ENCODE measurements around the gene SRBD1.

SRBD1 gene

DNA sequence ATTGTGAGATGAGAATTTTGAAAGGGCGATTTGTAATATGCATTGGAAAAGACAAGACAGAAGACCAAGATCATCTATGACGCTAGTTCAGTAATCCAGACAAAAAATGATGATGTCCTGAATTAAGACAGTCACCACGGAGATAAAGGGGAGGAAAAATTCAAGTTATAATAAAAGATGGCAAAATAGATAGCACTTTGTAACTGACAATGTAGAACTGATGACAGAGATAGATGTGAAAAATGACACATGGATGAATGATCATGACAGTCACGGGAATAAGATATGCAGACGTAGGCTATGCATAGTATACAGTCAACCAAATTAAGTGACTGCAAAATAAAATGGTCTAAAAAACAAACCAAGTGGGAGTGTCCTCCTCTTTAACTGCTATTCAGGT is 59.2 kb downstream of the SRBD1 start:
- no peak for DNase-seq (ENCODE audit: low spot score)

DNA sequence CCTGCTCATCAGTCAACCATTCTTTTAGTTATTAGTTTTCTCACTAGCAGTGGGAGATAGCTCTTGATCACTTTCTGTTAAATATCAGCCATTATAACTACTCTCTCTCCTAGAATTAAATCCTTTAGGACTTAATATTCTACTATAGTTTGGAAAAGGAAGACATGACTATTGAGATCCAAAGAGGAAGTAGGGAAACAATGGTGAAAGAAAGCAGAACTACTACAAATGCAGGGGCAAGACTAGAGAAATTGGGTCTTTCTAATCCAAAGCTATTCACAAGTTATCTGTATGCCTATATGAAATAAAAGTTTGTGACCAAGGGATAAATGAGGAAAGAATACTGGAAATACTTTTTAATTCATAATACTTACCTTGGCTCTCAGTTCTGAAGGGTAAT is 65.1 kb downstream of the SRBD1 start:
- DNase-seq (ENCODE audit: low spot score) = no peak

DNA sequence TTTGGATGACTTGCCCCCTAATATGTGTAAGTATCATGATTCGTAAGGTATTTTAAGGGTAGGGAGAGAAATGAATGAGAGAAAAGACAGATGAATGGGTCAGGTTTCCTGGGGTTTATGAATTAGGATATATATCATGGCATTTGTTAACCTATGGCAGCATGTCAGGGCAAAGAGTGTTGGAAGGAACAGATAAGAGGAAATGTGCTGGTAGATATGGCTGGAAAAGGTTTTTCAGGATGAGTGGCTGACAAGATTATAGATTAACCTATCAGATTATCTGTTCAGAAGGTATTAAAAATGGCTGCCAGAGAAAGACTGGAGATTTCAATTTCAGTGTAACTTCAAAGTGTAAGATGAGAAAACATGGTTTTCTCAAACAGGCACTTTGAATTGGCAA is 67.8 kb downstream of the SRBD1 start:
- no peak for DNase-seq (ENCODE audit: low spot score)

DNA sequence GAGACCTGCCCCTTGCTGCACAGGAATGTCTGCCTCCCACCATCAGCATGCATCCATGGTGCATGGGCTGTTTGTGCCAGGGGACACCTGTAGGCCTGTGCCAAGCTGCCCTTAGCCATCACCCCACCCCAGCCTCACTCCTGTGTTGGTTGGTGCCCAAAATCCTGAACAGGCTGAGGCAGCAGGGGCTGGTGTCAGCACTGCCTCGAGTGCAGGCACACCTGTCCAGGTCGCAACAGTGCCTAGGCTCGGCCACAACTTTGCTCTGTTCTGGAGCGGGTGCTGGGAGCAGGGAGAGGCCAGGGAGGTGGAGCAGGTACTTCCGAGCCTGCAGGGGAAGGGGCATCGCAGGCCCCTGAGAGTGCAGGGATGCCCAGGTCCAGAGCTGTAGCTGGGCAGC is 69.1 kb downstream of the SRBD1 start:
- no peak for DNase-seq (ENCODE audit: low spot score)

DNA sequence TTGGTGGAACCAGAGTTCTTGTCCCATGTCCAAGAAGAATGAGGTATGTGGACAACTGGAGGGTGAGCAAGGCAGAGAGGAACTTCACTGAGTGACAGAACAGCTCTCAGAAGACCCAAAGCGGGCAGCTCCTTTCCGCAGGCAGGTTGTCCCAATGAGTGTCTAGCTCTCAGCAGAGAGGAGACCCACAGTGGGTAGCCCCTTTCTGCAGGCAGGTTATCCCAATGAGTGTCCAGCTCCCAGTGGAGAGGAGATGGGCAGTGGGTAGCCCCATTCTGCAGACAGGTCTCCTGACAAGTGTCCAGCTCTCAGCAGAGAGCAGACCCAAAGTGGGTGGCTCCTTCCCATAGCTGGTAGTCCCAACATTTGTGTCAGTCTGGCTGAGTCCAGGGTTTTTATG is 69.6 kb downstream of the SRBD1 start:
- DNase-seq (ENCODE audit: low spot score) = no peak

DNA sequence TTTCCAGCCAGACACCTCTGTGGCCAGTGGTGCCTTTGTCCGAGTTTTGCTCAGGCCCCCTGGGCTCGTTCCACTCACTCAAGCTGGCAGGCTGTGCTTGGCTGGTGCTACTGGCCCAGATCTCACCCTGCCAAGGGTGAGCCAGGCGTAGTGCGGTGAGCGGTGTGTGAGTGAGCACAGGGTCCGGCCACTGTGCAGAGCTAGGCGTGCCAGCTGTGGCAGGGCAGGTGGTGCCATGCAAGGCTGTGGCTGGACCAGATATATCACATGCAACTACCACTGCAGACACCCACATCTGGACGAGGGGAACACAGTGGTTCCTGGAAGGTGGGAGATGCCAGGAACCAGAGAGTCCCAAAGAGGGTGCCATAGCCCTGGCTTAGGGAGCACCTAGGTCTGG is 70.1 kb downstream of the SRBD1 start:
- DNase-seq (ENCODE audit: low spot score) = no peak

DNA sequence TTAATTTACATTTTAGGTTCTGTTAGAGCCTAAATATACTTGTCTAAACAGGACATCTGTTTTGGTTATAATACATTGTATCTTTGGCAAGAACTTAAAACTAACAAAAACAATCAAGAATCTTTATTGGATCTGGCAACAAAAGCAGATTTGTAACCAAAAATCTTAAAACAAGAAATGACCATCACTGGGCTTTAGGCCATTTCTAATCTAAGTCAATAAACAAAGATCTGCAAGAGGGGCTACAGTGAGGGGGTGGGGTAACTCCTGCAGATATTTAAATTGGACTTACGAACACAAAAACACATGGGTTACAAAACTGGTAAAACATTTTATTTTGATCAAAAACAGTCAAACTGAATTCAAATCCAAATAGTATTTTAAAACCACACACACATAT is 77.3 kb downstream of the SRBD1 start:
- no peak for DNase-seq (ENCODE audit: low spot score)

DNA sequence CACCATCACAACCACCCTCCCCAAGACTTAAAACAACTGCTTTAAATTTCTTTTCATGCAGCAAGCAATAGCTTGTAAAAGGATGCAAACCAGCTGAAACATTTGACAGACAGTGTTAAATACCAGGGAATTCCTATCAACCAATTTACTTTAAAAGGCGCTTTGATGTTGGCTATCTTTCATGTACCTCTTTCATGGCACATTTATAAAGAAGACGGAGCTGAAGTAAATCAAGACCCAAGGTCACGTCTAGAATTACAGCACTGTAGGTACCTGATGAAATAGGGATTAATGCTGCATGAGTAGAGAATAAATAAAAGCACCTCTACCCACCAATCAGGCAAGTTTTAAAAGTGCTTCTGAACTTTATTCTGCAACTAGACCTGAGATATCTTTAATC is 78.9 kb downstream of the SRBD1 start:
- DNase-seq (ENCODE audit: low spot score) = no peak

DNA sequence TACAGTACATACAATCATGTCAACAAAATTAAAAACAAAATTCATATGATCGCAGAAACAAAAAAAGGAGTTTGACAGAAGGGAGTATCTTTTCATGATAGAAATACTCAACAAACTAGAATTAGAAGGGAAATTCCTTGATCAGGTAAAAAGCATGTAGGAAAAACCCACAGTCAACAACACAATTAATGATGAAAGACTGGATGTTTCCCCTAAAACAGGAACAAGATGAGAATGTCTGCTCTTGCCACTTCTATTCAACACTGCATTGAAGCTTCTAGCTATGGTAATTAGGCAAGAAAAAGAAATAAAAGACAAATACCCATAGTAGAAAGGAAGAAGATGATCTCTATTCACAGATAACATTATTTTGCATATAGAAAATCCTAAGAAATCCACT is 87.1 kb downstream of the SRBD1 start:
- no peak for DNase-seq (ENCODE audit: low spot score)

DNA sequence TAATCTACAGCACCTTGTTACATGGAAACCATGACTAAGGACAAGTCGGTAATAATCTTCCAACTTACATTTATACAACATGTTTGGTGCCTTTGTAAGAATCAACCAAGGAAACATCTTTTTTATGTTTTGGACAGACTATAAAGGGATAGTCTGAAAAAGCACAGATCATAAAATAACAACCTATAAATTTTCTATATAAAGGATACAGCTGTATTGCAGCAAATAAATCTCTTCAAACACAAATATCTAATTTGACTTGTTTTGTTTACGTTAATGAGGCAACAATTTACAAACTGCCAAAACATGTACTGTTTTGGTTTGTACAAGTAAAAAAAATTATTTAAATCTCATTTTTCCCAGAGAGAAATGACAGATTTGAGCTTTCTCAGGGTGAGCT is 92.5 kb downstream of the SRBD1 start:
- no peak for DNase-seq (ENCODE audit: low spot score)

DNA sequence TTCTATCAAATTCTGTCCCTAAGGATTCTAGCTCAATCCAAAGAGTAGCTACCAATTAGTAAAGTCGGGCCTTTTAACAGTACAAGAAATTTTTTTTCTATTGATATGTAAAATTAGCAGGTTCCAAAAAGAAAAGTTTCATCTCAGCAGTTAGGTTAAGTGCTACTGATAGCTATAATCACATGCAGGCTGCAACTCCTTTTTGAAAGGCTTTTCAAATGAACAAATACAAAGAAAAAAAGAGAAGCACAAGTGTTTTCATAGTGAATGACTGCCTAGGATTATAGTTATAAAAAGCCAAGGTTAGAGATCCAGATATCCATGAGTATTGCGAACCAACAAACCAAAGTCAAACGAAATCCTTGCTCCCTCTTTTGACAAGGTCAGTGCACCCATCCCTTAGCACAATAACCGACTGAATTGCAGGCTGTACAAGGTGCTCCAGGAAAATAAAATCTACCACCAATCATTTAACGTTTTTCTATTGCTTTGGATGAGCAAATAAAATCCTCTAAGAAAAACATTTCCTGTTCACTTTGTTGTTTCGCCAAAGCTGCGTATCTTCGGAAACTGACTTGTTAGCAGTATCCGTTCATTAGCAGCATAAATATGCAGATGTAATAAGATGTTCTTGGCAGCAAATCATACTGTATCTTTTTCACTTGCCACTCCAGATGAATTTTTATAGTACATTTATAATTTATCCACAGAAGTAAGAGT is 100.2 kb downstream of the SRBD1 start:
- no peak for DNase-seq (ENCODE audit: low spot score)

DNA sequence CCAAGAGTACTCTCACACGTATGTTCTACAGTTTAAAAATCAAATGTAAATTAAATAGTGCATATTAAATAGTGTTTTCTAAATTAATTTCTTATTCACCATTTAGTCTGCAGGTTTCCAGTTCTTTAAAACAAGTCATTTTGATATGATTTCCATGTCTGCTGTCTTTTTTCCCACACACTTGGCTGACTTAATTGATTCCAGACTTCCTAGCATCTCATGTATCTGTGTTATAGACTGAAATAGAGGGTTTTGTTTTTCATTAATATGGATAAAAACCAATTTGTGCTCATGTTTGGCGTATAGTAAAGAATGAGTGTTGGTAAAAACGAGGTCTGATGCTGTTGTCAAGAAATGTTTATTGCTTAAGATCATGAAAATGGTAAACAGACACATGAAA is 104.3 kb downstream of the SRBD1 start:
- DNase-seq (ENCODE audit: low spot score) = no peak

DNA sequence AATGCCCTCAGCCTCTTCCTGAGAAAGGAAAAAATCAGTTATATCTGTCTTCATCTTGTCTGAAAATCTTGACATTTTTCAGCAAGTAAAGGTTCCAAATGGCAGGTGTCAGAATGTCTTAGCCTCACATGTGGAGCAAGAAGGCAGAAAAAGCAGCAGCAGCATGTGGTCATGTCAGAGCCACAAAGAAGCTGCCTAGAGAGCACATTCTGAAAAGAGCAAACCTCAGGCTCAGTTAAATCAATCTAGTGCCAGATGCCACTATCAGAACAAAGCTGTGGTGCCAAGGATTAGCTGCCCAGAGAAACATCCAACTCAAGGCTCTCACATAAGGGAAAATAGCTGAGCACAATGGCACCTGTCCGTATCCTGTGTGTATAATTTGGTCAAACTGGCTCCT is 105.9 kb downstream of the SRBD1 start:
- DNase-seq (ENCODE audit: low spot score) = no peak

DNA sequence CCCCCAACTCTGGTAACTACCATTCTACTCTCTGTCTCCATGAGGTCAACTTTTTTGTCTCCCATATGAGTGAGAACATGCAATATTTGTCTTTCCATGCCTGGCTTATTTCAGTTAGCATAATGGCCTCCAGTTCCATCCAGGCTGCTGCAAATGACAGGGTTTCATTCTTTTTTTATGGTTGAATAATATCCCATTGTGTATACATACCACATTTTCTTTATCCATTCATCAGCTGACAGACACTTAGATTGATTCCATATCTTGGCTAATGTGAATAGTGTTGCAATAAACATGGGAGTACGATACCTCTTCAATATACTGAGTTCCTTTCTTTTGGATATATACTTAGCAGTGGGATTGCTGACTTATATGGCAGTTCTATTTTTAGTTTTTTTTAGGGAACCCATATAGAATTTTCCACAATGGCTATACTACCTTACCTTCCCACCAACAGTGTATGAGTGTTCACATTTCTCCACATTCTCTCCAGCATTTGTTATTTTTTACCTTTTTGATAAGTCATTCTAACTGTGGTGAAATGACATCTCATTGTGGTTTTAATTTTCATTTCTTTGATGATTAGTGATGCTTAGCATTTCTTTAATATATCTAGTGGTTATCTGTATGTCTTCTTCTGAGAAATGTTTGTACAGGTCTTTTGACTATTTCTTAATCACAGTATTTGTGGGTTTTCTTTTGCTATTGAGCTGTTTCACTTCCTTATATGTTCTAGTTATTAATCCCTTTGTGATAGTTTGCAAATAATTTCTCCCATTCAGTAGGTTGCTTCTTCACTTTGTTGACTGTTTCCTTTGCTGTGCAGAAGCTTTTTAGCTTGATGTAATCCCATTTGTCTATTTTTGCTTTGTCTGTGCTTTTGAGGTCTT is 112.2 kb downstream of the SRBD1 start:
- DNase-seq (ENCODE audit: low spot score) = no peak

DNA sequence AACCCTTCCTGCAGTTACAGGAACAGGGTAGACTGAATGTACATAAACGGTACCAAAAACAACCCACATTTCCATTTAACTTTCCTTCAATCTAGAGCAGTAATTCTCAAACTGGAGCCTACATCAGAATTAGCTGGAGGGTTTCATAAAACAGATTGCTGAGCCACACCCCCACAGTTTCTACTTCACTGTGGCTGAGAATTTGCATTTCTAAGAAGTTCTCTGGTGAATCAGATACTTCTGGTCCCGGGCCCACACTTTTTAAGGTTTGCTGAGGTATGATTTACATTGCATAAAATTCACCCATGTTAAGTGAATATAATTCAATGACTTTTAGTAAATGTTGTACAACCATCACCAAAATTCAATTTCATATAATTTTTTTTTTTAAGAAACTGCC is 113.7 kb downstream of the SRBD1 start:
- peak; percentile 65 for DNase-seq (ENCODE audit: low spot score)

DNA sequence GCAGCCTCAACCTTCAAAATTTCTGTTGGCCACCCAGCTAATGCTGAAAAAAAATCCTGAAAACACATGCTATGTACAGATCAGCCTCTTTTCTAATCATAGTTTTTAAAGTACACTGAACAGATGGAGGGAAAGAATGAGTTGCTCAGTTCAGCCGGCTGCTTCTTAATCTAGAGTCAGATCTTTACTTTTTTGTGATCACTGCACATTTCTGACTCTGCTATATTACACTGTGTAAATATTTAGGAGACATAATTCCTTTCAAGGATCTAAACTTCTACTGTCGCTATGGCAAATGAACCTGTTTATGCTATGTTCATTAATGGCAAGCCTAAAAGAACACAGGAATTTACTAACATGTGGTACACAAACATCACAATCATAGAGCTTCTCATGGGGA is 114.2 kb downstream of the SRBD1 start:
- no peak for DNase-seq (ENCODE audit: low spot score)

DNA sequence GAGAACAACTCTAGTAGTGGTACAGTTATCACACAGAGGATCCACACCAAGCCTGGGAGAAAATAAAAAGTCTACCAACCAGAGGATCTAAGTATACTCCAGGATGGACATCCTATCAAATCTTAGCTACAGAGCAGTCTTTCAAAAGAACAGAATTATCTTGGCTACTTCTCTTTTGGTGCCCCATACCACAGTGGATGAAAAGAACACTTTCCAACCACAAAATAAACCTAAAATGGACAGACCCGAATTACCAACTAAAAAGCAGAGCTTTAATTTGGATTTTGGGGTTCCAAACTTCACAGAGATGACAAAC is 116.1 kb downstream of the SRBD1 start:
- no peak for DNase-seq (ENCODE audit: low spot score)

DNA sequence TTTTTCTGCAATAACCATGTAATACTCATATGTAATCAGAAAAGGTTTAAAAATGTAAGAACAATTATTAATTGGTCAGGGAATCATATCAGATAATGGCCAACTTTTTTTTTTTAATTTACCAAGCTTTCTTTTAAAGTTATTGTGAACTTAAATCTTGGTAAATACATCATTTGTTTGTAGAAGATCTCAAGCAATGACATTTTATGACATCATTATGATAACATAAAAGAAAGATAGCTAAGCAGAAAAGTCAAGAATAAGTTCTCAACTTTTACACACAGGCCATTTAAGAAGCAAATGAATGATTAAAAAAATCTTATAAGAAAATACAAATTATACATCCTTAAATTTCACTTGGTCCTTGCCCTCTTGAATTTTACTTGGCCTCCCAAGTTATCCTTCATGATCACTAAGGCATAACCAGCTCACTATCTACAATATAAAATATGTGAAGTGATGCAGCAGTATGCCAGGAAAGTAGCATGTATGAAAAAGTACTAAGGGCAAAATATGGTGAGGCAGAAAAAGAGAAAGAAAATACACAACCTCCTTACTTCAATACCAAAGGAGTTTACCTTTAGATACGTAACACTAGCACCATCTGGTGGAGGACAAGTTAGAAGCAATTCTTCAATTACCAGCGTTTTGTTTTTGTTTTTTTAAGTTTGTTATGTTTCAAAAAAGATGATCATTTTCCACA is 116.6 kb downstream of the SRBD1 start:
- DNase-seq (ENCODE audit: low spot score) = peak; percentile 29

DNA sequence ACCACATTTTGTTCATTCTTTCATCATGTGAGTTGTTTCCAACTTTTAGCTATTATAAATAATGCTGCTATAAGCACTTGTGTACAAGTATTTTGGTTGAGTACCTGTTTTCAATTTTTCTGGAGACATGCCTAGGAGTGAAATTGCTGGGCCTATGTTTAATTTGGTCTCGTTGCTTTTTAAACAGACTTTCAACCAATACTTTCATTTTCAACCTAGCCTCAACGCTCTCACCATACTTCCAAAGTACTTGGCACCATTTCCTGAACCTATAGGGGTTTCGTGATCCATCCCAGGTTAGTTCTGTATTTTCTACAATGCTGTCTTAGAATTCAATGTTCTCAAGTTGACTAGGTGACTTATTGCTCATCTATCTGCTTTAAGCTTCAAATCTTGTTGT is 126.1 kb downstream of the SRBD1 start:
- DNase-seq (ENCODE audit: low spot score) = no peak

DNA sequence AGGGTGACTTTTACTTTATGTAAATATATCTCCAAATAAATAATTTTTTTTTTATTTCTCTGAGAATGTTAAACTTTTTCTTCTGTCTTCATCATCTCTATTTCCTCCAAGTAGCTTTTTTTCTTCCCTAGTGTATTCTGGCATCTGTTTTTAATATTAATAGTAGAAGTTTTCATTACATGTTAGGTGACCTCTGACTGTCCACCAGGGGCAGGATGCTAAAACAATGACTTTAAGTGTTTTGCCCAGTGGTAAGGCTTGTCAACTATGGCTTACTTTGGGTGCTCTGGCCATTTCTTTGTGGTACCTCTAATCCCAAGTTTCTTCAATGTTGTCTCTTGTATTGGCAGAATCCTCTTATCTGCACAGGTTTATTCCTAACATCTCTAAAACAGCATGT is 127.1 kb downstream of the SRBD1 start:
- DNase-seq (ENCODE audit: low spot score) = no peak

DNA sequence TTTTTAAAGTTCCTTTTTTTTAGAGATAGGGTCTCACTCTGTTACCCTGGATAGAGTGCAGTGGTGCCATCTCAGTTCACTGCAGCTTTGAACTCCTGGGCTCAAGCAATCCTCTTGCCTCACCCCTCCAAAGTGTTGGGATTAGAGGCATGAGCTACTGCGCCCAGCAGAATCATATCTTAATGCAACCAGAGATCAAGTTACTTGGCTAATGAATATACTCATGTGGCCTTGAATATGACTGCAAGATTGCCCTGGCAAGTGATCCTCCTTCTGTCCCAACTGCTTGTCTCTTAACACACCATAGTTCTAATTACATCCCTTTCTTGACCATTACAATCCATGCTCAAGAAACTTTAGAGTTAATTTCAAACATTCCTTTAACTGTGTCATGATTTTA is 133.5 kb downstream of the SRBD1 start:
- no peak for DNase-seq (ENCODE audit: low spot score)

DNA sequence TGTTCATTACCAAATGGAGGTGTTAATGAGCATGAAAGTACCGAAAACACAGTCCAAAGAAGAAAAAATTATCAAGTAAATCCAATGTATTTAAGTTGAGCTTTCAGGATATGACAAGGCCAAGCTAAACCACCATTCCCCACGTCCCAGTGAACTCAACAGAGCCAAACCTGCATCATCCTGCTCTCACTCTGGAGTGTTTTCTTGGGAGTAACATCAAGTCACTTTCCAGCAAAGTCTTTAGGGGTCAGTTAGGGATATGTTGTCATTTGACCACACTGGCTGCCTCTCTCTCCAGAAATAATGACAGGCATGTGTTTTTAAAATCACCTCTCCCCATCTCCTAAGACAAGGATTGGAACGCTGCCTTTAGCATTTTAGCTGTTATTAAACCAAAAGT is 140.5 kb downstream of the SRBD1 start:
- DNase-seq (ENCODE audit: low spot score) = no peak
